Liver (tissue), 3 donors: ENCODE results near the gene EHMT1.

ENCODE experiments used
- ATF3 ChIP-seq: IDR thresholded peaks from 2 replicates; pipeline ENCODE4 v1.6.1; 2016; ENCODE audit warnings: antibody characterized with exemption
- CTCF ChIP-seq: fragments of 150-350 bp; IDR thresholded peaks from 2 replicates; pipeline ENCODE4 v1.5.1; 2017; ENCODE audit warnings: improper control_type of control experiment, low read depth, low read length; ENCODE audit not compliant: missing input control
- JUND ChIP-seq, 2 donors: IDR thresholded peaks; 2 replicates each; pipeline ENCODE4 v1.6.1; 2016; ENCODE audit warnings: antibody characterized with exemption in 2 of 2
- YY1 ChIP-seq: IDR thresholded peaks from 2 replicates; pipeline ENCODE4 v1.6.1; 2016; ENCODE audit warnings: antibody characterized with exemption, mild to moderate bottlenecking
- donor health status: healthy.
- donor health status: healthy.

- TF ChIP-seq CTCF, result no peak
- TF ChIP-seq JUND (IDR thresholded peaks at IDR 0.05), result no peak
- TF ChIP-seq YY1, result no peak
- TF ChIP-seq ATF3, result no peak
These were observed 196.0 kb downstream of the EHMT1 start for GRCh38 chr9:137814841-137815240.
